NCI-H774 (cell line): ENCODE measurements around the gene PKHD1.

ENCODE experiments used
- DNase-seq: peaks from one replicate; lab custom pipeline; 2025; lab: John Stamatoyannopoulos, UW

The PKHD1 gene

DNA sequence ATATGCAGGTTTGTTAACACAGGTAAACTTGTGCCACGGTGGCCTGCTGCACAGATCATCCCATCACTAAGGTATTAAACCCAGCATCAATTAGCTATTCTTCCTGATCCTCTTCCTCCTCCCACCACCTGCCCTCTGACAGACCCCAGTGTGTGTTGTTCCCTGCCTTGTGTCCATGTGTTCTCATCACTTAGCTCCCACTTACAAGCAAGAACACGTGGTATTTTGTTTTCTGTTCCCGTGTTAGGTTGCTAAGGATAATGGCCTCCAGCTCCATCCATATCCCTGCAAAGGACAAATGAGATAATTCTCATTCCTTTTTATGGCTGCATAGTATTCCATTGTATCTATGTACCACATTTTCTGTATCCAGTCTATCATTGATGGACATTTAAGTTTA, 294.0 kb downstream of the PKHD1 start:
- DNase-seq: no peak

DNA sequence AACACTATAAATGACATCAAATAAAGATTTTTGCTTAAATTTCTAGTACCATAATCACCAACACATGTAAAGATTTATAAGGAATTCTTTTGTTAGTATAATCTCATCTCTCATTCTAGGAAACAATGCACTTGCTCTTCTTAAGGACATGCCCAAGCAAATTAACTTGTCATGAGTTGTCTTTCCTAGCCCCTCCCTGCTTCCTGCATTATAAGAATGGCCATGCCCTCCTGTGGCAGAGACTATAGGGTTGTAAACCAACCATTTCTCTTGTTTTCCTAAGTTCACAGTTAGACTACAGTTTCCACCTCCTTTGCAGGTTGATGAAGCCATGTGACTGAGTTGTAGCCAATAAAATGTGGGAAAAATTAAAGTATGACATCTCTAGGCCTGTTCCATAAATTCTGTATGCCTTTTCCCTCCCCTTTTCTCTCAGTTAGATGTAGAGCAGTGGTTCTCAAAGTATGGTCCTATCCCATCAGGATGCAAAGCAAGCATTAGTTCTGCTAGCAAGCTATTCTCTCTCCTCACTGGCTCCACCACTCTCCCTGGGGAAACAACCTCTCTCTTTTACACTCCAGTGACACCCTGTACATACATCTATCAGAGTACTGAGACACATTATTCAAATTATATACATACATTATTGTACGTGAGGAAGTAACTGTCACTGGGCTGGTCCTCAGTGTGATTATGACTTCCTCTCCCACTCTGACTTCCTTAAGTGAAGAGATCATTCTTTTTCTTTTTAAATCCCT, 295.0 kb downstream of the PKHD1 start:
- DNase-seq: no peak

DNA sequence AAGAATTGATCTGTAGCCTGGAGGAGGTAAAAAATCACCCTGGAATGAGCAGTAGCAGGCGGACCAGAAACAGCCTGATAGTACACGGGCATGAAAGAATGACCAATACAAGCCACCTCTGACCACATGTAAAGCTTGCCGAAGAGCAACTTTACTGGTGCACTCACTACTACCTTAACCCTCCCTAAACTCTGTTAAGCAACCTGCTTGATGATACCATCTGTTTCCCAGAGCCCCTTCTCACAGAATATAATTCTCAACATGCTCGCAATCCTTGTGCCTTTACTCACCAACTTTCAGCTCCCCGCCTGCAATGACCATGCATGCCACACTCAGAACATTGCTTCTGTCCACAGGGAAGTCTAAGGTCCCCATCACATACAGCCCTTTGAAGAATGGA, 296.5 kb downstream of the PKHD1 start:
- no peak for DNase-seq

DNA sequence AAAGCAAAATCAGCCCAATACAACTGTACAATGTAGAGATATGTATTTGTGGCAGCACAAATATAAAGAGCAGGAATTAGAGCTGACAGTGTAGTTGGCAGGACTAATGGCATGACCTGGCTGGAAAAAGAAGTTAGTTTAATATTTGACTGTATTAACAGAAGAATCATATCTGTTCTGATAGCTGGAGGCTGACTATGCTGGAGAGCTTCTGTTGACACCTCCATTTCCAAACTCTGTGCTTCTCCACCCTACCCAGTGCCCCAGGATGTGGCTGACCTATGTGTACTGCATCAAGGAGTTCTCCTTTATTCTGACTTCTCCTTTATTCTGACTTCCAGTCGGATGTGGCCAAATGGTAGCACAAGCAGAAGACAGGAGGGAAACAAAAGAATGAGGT, 299.3 kb downstream of the PKHD1 start:
- DNase-seq: no peak

DNA sequence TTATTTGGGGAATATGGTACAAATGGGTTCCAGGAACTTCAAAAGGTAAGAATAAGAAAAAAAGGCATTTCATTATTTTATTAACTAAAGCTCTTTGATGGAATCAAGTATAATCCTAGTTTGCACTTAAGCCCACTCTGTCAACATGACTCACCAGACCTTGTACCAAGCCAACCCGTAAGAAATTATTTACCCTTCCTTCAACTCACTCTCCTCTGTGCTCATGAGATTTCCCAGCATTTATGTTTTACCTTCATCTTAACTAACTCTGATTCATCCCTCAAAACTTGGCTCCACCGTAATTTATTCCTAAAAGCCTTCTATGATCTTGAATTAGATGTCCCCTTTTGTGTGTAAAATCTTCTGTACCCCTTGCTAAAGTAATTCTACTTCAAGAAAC, 308.7 kb downstream of the PKHD1 start:
- no peak for DNase-seq

DNA sequence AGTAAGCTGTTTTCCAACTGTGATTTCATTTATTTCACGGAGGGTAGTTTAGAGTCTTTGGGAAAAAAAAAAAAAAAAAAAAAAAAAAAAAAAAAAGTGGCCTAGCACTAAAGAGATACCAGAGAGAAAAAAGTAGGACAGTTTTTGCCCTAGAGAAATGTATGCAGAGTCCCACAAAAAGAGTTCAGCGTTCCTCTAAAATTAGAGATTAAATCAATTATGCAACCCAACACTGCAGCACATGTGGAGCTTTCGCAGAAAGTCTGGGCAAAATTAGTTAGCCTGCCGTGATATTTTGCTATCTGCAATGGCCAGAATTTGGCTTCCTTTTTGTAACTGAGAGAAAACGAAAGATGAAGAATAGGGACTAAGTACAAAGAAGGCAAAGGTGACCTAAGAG, 309.8 kb downstream of the PKHD1 start:
- no peak for DNase-seq

DNA sequence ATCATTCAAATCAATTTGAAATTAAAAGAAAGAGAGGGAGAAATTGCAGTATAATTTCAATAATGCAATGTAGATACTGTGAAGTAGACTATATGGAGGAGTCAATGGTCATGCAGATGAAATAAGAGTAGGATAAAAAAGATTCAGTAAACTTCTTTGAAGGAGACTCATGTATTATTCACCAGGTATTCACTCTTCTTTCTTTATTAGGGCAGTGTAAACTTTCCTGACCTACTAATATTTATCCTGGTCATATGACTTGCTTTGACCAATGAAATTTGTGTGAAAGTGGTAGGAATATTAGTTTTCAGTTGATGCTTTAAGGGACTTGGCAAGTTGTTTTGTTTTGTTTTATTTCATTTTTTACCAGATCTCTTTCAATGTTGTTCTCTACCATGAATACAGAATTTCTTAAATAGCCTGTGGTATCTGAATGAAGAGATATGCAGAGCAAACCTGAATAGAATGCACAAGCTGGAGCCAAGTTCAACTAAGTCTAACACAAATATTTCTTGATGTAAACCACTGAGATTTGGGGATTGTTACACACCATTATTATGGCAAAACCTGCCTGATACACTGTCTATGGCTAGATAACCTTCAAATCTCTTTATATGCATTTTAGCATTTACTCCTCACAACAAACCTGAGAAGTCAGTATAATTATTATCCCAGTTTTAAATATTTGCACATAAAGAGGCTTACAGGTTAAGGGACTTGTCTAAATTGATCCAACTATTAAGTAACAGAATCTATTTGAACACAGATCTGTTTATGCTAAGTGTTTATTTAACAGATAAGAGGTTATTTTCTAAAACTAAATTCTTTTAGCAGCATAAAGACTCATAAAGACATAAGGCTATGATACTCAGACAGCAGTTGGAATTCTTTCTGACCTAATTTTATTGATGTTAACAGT, 311.2 kb downstream of the PKHD1 start:
- DNase-seq: no peak

DNA sequence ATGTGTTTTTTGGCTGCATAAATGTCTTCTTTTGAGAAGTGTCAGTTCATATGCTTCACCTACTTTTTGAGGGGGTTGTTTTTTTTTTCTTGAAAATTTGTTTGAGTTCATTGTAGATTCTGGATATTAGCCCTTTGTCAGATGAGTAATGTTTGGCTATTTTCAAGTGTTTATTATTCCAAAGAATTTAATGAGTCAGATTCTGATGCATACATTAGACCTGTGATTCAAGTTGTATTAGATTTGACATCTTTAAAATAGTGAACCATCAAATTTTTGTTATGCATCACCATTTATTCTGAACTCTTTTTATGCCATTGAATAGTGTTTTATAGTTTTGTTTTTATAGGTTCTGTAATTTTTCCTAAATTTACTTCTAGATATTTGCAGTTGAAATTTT, 319.3 kb downstream of the PKHD1 start:
- DNase-seq: no peak

DNA sequence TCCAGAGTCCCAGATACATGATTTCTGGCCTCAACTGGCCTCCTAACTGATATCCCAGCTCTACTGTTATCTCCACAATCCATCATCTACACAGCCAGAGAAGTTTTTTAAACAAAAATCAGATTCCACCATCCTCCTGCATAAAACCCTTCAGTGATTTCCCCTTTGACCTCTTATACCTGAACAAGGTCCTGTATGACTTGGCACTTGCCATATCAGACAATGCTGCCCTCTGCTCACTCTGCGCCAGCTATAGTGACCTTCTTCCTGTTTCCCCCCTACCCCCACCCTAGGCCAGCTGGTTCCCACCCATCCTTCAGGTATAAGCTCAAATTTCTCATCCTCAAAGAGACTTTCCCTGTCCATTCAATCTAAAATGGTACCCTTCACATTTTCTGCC, 322.2 kb downstream of the PKHD1 start:
- no peak for DNase-seq

DNA sequence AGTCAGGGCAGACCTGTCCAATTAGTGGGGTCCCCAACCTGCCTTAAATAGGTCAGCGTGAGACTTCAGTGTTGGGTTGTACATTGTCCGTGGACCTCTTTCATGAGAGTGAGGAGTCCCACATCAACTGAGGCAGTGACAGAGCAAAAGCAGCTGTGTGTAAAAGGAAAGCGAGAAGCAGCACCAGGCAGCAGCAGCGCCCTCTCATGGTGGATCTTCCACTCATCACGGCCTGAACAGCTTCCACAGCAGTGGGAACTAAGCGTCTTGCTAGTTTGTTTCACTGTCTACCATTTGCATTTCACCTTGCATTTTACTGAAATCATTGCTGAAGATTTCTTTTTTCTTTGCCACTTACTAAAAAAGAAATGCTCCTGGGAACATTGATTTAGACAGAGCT, 333.8 kb downstream of the PKHD1 start:
- DNase-seq: no peak

DNA sequence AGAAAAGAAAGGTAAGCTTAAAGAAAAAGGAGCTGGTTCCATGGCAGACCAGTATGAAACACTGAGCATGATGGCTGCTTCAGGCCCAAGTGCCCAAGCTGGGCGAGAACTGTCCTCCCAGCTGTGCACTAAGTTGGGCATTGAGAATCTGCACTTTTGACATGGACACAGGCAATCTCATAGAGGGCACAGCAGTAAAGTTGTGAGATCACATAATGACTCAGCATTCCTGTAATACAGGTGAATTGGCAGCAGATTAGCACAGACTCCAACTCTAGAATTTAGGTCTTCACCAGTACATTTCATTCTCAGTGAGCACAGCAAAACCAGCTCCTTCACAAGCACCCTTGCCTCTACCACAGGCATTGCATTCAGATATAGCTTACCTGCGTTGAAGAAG, 343.4 kb downstream of the PKHD1 start:
- DNase-seq: no peak

DNA sequence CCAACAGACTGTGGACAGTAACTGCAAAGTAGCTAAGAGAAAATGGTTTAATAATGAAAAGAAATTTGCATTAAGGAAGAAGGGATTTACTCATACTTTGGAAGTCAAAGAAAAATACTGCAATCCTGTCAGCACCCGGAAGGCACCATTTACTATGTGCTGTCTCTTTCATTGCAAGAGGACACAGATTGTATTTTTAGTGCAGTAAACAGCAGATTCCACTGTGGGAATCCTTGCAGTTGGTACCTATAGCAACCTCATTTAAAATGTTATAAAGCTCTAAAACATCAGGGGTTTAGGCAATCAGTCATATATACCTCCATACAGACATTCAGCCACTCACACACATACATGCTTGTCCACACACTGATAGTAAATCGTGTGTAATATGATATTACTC, 346.8 kb downstream of the PKHD1 start:
- DNase-seq: no peak

DNA sequence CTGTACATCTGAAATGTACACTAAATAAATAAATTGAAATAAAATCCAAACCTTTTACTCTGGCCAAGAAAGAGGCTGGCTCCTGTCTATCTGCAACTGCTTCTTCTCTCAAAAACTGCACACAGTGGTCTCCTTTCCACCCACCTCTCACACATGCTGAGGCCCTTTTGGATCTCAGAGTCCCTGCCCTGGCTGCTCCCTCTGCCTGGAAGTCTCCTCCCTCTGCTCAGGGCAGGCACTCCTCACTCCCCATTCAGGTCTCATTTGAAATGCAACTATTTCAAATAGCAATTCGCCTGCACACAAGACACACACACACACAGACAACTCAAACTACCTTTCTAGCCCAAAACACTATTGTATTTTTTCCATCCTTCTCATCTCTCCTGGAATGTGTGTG, 348.8 kb downstream of the PKHD1 start:
- DNase-seq: no peak

DNA sequence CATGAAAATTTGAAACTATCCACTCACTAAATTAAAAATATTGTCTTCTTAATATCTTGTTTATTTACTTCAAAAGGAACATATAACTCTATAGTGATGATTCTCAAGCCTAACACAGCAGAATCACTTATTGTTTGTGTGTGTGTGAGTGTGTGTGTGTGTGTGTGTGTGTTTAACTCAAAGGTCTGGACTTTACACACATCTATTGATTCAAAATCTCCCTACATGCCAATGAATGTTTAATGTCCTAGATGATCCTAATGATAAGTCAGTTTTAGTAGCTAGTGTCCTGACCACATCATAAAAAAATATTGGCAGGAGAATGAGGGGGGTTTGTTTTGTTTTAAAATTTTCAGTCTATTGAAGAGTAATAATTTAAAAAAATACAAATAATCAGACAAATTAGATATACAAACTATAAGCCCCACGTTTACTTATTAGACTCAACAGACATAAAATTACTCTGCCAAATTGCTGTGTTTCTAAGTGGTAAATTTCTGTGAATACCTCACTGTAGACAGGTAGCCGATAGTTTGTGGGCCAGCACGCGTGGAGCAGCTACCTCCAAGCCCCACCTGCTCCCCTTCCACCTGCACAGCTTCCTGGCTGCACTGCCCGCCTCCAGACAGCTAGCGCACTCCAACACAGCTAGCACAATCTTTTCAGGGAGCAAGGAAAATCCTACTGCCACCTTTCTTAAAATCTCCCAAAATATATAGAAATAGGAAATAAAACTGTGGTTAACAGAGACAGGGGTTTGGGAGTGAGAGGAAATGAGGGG, 349.6 kb downstream of the PKHD1 start:
- no peak for DNase-seq

DNA sequence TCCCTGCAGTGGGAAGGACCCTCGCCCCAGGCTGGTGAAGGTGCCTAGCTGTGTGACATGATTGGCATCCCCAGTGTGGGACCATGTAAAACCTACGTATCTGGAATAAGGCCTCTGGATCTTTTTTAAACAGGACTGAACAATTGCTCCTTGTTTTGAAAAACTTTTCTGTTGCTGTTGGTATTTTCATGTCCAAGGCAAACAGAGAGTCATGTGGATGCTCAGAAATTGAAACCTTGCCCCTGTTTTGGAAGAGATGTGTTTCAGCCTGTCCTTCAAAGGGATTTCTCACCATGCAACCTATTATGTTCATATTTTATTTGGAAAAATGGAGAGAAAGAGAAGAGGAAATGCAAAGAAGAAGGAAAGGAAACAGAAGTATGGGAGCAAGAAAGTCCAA, 362.3 kb downstream of the PKHD1 start:
- no peak for DNase-seq

DNA sequence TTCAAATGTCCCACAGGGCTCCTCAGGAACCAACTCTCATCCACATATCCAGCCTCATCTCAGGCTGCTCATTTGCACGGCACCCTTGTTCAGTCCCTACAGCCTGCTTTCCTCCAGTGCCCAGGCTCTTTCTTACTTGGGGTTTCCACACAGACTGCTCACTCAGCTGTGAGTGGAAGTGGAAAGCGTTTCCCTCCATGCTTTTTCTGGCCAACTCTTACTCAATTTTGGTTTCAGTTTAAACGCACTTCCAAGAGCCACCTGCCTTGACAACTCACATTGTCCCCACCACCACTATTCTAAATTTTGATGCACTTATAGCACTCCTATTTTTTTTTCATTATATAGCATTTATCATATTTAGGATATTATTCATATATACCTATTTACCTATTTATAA, 367.1 kb downstream of the PKHD1 start:
- DNase-seq: no peak

DNA sequence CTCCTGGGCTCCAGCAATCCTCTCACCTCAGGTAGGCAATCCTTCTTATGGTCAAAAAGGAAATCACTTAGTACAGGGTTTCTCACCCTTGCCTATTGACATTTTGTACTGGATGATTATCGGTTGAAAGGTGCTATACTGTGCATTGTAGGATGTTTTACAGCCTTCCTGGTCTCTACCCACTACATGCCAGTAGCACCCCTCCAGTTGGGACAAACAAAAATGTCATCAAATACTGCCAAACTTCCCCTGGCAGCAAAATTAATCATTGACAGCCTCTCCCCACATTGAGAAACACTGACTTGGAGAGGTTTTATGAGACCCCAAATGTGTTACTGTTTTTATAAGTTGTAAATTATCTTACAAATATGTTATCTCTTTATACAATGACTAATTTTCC, 368.1 kb downstream of the PKHD1 start:
- DNase-seq: no peak

DNA sequence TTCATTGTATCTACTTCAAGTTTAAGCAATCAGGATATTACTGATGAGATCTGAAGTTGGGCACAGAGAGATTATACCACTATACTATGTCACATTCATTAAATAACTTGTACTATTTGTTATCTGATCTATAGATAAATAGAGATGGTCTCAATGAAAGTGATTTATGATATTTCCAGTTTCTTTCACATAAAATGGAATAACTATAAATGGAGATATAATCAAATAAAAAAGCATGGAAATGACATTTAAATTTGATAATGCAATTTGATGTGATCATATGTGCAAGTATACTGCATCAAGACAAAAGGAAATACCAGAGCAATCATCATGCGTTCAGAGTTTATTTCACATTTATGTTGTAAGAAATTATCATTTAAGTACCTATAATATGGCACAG, 368.9 kb downstream of the PKHD1 start:
- no peak for DNase-seq

DNA sequence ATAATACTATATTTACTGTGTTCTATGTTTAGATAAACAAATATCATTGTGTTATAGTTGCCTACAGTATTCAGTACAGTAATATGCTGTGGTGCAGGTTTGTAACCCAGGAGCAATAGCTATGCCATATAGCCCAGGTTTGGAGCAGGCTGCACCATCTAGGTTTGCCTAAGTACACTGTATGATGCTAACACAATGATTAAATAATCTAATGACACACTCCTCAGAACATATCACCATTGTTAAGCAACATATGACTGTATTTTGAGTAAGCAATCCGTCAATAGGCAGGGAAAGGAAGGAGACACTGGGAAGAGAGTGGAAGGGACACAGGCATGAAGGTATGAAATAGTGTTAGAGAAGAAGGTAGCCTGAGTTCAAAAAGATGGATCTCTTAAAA, 369.9 kb downstream of the PKHD1 start:
- no peak for DNase-seq

DNA sequence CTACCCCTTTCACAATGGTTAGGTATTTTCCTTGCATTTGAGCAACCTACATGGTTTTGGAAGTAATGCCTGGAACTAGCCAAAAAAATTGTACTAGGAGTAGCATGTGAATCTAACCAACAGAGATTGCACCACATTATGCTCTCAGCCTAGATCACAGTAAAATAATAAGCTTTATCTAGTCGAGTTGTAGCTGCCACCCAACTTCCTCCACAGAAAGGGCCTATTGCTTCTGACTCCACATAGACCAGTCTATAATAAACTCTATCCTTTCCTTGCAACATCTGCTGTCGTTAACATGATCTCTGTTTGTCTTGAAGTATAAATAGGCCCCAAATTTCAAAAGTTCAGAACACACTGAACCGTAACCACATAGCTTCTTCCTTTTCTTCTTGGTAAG, 375.5 kb downstream of the PKHD1 start:
- DNase-seq: no peak

DNA sequence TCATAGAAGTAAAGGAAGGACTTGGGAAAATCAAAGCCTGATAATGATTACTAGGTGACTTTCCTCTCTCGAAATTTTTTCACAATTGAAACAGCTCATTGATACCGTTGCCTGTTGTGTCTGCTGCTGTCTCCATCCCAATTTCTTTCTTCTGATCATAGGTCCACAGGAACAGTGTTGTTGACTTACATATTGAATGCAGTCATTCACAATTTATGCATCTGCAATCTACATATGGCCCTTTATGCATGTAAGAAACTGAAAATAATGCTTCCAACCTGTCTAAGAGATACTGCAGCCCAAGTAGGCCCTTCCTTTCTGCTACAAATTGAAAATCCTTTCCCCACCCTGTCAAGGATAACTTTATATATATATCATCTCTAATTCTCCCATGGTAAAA, 381.3 kb downstream of the PKHD1 start:
- DNase-seq: no peak

DNA sequence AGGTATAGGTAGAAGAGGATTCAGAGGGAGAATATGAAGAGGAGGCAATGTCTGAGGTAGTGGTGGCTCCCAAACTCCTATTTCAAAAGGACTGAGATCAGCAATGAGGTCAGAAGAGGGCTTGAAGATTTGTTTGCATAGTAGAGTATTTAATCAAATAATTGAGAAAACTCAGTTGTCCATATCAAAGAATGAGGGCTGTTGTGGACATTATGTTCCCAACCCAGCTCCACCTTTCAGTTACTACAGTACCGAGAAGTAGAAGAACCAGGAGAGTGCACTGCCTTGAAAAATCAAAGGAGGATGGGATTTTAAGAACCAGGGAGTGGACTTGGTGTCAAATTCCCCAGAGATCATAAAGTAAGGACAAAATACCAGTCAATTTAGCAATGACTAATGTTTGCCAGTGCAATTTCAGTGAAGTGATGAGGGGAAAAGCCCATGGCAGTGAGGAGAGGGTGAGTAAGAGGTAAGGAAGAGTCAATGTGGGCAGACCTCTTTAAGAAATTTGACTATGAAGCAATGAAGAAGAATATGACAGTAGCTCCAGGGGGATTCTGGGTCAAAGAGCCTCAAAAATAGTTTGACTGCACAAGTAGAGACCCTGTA, 382.4 kb downstream of the PKHD1 start:
- no peak for DNase-seq
